RKO (cell line): ENCODE results near the gene IRX1.

Experiments
- DNase-seq: peaks from one replicate; pipeline ENCODE4 v3.0.0-alpha.2; 2016; ENCODE audit warnings: low spot score

The IRX1 gene

DNA sequence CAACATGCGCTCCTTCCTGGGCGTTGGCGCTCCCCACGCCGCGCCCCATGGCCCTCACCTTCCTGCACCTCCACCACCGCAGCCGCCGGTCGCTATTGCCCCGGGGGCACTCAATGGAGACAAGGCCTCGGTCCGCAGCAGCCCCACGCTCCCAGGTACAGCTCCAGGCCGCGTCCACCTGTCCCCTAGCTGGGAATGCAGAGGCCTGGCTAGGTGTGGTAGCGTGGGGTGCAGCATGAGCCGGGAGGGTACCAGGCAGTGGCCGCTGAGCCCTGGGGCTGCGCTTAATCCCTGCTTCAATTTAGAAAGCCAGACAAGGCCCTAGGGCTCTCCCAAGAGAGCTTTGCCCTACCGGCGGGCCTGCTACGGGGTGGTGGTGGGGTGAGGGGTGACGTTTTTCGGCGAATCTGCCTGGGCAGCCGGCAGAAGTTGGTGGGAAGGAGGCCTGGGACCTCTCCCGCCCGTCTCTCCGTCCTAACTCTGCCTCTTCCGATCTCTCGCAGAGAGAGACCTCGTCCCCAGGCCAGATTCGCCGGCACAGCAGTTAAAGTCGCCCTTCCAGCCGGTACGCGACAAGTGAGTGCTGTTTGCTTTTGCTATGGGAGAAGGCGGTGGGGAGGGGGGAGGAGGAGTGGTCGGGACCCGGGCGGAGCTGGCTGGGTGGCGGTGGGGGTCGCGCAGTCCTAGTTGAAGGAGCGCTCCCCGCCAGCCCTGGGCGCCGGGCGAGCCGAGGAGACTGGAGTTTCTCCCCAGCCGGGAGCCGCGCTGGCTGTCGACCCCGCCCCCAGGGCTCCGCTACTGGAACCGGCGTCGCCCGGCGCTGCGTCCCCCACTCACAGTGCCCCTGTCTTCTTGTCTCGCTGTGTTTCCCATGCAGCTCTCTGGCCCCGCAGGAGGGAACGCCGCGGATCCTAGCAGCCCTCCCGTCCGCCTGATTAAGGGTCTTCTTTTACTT, 4.8 kb downstream of the IRX1 start:
- no peak for DNase-seq

- DNase-seq: no peak
These were observed 5.6 kb downstream of the IRX1 start for GRCh38 chr5:3601061-3601710.

GRCh38 chr5:3601911-3602782, 6.5 kb downstream of the IRX1 start:
- DNase-seq: no peak

DNA sequence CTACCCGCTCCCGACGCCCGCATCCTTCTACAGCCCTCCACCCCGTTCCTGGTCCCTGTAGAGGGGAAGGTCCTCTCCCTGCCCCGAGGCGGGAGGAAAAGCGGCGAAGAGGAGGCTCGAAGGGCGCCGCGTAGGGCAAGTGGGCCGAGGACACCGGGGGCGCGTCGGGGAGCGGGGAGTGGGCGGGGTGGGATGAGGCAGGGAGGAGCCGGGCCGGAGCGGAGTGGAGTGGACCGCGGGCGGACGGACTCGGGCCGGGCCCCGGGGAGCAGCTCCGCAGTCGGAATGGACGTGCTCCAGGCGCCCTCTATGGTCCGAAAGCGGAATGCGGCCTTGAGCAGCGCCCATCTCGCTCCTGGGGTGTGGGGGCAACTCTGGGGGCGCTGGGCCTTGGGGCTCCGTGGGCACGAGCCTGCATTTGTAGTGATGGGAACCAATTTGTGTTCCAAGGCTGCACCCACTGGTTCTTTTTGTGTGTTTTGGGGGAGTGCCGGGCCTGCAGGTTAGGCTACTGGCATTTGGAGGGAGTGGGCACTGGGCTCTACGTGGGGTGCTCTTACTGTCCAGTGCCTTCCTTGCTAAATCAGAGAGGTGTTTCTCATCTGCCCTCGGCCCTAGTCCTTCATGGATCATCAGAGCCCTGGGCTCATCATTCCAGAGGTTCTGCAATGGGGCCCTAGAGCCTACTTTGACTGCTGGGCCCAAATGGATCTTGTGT, 7.3 kb downstream of the IRX1 start:
- no peak for DNase-seq

DNA sequence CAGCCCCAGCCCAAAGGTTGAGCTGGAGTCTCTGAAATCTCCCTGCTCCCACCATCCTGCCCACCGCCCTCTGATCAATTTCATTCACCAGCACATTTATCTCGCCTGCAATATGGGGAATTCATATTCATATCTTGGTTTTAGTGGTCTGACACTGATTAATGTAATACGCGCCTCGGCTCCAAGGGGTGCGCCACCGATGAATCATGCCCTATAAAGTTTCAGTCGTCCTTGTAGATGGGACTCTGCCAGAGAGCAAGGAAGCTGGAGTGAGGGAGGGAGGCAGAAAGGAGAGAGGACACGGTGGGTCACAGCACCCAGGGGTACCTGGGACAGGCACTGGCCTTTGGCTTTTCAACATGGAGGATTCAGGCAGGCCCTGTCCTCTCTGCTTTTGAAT, 8.9 kb downstream of the IRX1 start:
- DNase-seq: no peak

- DNase-seq: no peak
These were observed 9.8 kb downstream of the IRX1 start for GRCh38 chr5:3605298-3606010.

GRCh38 chr5:3606121-3606831, 10.6 kb downstream of the IRX1 start:
- no peak for DNase-seq

DNA sequence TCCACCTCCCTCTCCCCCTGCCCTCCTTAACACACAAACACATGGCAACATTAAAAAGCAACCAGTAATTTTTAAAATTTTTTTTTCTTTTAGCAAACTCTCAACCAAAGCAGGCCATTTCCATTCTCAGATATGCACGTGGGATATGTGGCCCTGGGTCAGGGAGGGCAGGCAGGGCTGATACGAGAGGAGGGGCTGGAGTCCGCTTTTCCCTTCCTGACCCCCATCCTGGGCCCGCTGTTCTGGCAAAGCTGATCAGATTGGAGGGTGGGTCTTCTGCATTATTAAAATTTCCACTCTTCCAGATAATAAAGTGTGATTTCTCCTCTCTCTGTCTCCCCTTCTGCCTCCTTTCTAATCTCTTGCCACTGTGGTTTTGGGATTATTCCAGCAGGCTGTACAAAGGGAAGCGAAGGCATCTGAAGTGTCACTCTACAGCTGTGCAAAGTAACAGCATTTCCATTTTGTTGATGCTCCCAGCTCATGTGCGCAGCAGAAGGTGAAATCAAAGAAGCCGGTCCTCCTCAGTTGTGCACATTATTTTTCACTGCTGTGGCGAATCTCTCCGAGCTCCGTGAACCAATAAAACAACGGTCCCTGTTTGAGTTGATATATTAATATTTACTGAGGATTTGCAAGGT, 12.0 kb downstream of the IRX1 start:
- DNase-seq: no peak

- no peak for DNase-seq
These were observed 13.6 kb downstream of the IRX1 start for GRCh38 chr5:3609120-3609681.

DNA sequence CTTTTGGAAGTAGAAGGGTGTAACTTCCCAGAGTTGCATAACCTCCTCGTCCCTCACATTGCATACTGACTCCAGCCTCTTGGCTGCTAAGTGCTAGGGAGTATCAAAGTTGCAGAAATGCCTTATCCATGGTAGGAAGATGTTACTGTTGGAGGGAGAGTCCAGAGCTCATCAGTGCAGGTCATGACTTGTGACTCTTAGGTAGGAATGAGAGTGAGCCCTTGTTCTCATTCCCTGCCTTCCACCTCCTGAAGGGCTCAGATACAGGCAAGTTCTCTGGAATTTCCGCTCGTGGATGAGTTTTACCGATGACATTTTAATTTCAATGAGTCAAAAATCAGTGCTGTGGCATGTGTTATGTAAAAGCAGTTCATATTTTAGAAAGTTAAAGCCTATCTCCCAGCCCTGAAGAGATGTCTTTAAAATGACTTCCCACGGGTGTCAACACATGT, 17.0 kb downstream of the IRX1 start:
- DNase-seq: no peak

DNA sequence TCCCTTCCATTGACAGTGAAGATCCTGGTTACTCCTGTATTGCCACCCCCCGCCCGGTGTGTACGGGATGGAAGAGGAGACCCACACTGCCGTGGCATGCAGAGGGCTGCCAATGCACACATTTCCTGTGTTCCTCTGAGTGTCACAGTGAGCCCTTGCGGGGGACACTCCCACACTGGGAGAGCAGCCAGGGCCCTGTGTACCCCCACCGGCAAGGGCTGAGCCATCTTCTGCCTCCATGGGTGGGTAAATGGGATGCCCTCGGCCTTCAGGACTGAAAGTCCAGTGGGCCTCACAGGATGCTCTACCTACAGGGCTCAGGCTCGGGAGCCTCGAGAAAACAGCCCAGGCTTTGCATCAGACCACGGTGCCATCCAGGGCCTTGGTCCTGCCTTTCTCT, 18.1 kb downstream of the IRX1 start:
- DNase-seq: no peak

DNA sequence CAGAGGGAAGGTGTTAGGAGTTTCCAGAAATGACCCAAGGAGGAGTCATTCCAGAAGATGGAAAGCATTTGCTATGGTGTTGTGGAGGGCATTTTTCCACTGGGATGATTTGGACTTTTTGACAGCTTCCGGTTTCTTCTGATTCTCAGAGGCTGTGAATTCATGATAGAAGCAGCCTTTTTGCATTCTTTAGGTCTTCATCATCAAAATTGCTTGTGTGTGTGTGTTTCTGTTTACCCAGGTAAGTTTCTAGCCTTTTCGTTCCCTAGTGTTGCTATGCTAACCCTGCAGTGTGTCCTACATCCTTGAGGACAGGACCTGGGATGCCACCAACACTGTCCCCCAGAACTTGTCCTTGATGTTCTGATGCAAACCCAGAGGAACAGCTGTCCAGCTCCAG, 19.6 kb downstream of the IRX1 start:
- DNase-seq: no peak

DNA sequence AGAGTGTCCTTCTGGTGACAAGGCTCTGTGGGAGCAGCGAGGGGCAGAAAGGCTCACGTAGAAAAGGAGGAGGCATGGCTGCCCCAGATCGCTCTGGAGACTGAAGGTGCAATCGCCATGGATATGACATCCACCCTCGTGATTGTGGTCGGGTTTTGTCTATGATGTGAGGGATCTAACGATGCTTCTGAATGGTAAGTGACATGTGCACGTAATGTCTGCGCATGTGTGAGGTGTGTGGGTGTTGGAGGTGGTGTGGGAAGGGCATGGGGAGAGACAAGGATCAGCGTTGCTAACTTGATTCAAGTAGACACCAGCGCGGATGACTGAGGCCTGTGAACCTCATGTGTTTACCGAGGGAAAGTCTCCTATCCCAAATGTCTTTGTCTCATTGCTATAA, 20.2 kb downstream of the IRX1 start:
- DNase-seq: no peak

- DNase-seq: no peak
These were observed 23.9 kb downstream of the IRX1 start for GRCh38 chr5:3619579-3619978.

DNA sequence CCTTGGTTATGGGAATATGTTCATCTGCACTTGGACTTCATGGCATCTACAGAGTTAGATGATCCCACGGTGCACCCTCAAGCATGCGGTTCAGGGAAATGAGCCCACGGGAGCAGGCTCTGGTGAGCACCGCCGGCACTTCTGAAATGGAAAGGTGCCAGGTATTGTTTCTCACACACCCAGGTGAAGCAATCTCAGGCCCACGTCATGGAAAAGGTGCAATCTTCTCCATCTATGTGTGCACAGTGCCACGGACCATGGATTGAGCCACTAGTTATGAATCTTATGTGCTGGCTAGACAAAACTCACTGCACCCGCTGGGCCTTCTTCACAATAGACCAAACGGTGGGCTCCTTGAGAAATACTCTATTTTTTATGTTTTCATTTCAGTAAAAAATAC, 27.3 kb downstream of the IRX1 start:
- no peak for DNase-seq

DNA sequence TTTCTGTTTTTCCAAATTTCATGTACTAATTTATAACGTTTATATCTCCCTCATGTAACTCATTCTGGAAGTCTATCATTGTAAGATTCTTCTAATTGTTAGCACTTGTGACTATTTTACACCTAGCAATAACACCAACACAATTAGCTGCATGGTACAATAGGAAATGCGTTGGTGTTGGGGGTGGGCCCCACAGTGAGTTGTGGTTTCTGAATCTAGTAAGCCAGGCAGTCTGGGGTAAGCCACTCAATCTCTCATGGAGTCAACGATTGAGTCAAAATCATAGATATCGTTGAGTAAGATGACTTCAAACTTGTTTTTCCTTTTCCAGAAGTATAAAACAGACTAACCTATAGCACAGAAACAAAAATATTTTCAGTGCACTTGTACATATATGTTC, 30.0 kb downstream of the IRX1 start:
- DNase-seq: no peak

DNA sequence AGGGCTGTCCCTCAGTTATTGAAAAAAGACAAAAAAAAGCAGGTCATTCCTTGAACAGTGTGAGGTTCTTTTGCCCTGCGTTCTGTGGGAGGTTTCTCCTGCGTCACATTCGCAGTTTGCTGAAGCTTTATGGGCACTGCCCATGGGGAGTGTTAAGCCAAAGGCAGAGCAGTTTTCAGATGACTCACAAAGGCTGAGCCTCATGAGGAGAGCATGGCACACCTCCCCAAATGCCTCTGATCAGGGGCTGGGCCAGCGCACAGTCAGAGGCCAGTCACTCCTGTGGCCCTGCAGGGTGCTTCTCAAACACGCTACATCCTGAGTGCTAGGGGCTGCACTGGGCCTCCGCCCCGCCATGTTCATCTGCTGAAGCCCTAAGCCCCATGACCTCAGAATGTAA, 38.4 kb downstream of the IRX1 start:
- DNase-seq: no peak

- DNase-seq: no peak
These were observed 43.5 kb downstream of the IRX1 start for GRCh38 chr5:3639175-3639574.

DNA sequence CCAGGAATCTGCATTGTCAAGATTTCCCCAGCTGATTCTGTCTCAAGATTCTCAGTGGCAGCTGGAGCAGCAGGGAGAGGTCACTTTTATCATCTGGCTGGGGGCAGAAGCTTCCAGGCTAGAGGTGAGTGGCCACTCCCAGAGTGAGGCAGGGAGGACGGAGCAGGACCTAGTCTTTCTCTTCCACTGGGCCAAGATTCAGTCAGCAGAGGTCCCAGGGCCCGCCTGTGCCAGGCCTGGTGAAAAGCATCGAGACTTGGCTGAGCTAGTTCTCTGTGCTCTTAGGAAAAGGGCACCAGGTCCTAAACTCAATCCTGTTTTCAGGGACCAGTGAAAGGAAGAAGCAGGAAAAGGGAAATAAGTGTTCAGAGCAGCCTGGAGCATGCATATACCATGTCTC, 46.6 kb downstream of the IRX1 start:
- DNase-seq: no peak

DNA sequence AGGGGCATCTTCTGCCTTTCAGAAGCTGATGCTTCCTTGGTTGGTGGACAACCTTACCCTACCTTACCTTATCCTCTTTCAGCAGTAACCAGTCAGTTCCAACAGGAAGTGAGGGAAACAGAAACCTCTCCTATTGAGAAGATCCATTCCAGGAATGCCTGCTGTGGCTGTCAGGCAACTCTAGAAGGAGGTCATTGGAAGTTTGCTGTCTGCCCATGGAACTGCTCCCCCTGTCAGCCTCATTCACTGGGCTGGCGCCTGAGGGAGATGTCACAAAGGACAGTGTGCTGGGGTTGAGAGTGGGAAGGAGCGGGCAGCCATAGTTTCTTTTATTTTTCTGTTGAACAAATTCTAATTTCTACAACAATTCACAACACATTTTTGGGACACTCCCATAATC, 54.7 kb downstream of the IRX1 start:
- no peak for DNase-seq
